Limb (tissue), 2 donors: ENCODE results near the gene NATD1.
"Not testable (repeated sequence)": the region's sequence is repeated elsewhere in the genome, so short reads cannot be mapped to it uniquely, and the experiment has no call there.

Experiments used
- DNase-seq, 2 donors: peaks; one replicate each; pipeline ENCODE4 v3.0.0-alpha.2; 2016; ENCODE audit errors: extremely low spot score in 2 of 2

The NATD1 gene

DNA sequence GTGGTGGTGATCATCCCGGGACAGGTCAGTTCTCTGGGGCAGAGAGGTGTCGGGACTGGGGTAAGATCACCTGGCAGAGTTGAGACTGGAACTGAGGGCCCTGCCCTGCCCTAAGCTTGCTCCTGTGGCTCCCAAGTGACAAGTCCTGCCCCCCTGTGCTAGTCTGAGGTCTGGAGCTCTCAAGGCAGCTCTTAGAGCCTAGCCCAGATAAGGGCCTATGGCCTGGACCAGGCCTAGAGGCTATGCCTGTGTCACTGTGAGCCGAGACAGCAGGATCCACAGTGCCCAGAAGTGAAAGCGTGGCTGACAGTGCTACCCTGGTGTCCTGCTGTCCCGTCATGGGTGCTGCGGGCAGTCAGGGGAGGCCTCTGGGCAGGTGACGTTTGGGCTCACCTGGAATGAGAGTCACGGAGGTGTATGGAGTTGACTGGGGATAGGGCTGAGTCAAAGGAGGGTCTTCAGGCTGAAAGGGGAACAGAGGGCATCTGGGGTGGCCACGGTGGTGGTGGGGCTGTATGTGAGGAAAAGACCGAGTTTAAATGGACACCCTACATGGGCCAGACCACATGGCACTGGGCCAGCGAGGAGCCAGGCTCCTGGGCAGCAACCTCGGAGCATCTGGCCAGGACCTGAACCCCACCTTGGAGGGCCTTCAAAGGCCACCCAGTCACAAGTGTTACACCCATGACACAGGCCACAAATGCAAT, 5.5 kb downstream of the NATD1 start:
- no peak for DNase-seq

DNA sequence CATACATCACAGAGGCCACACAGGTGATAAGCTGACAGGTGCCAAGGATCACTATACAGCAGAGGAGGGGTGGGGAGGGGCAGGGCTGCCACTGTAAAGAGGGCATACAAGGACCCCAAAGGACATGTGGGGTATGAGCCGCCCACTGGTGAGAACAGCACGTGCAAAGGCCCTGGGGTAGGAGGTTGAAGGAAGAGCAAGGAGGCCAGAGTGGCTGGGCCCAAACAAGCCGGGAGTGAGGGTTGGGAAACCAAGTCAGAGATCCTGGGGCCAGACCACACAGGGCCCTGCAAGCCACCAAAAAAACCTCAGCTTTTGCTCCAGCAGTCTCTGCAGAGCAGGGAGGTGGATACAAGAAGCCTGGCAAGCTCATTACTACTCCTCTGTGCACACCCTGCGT, 6.5 kb downstream of the NATD1 start:
- DNase-seq, result no peak

DNA sequence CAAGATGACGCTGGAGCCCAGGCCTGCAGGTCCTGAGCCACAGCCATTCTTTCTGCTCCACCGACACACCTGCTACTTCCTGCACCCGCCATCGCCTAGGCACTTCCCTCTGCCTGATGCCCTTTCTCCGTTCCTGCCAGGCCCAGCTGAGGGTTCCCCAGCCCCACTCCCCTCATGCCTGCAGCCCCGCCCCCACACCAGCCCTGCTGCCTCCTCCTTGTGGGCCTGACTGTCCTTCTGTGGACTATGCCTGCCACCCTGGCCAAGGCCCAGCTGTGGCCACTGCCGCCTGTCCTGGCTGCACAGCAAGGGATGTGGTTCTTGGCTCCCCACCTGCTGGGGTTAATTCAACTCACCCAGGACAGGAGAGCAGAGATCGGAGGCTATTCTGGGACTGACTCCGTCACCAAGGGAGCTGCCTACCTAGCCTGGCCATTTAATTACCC, 7.5 kb downstream of the NATD1 start:
- no peak for DNase-seq

DNA sequence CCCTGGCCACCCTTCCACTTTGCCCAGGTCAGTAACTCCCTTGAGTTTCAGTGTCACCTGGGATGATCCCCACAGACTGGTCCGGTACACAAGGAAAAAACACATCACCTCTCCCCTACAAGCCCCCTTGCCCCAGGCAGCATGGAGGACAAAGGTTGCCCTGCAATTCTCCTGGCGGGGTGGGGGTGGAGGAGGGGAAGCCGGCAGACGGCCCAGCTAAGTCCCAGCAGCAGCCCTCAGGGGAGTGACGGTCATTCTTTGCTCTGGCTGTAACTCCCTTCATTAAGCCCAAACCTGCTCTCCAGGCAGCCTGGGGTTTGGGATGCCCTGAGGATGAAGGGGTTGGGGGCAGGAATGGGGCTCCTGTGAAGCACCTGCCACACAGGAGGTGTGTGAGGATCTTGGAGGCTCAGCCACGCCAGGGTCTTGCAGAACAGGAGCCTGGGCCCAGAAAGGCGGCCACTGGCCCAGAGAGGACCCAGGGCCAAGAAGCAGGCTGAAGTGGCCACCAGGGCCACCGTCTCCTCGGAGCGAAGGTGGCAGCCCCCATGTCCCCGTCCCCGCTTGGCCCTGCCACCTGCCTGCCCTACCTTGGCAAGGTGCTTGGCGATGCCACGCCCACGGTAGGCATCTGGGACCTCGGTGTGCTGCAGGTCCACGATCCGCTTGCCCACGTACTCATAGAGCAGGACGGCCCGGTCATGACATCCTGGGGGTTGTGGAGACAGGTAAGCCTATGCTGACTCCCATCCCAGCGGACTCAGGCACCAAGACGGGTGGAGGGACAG, 9.5 kb downstream of the NATD1 start:
- no peak for DNase-seq

DNA sequence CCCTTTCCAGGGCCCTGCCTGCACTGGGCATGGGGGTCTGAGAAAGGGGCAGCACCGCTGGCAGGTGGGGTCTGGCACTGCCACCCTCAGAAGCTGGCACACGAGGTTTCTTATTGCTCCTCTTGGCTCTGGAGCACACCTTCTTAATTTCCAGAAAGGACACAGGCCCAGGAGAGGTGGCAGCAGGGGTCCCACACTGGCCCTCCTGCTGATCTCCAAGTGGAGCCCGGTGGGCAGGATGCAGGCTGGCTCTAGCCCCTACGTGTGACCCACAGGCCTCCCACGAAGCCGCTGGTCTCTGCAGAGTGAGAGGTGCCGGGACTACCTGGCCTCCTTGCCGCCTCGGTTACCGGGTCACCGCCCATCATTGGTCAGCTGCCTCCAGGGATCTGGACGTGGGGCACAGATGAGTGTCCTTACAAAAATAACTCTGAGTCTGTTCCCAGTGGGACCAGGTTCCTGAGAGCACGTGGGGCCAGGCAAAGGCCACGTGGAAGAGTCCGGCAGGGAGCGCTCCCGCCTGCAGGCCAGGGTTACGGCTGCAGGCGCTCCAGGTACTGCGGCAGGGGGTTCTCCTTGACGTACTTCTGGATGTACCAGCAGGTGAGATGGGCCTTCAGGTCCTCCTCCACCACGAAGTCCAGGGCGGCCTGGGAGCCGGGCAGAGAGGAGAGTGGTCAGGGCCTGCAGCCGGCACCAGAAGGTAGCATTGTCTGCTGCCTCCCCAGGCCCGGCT, 10.3 kb downstream of the NATD1 start:
- DNase-seq, result no peak

DNA sequence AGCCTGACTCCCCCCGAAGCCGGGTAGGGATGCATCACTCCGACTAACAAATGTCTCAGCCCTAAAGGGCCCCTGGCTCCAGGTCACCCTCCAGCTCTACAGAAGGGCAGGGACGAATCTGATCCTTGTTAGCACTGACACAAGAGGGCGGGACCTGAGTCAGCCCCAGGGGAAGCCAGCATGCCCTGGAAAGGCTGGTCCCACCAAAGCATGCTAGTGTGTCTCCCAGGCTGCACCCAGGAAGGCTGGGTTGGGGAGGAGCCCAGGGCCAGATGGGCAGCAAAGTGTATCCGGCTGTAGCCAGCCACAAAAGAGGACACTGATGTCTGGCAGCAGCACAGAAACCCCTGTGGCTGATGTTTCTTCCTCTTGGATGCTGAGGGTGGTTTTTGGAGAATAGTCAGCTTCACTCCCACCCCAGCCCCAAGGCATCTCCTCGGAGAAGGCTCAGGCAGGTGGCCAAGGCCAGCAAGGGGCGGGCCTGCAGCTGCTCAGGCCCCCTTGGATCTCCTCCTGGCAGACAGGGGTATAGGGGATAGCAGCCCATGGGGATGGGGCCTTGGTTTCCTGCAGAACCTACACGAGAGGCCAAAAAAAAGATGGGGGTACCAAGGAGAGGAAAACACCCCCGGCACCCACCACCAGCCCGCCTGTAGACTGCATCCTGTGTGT, 11.0 kb downstream of the NATD1 start:
- DNase-seq, result no peak

DNA sequence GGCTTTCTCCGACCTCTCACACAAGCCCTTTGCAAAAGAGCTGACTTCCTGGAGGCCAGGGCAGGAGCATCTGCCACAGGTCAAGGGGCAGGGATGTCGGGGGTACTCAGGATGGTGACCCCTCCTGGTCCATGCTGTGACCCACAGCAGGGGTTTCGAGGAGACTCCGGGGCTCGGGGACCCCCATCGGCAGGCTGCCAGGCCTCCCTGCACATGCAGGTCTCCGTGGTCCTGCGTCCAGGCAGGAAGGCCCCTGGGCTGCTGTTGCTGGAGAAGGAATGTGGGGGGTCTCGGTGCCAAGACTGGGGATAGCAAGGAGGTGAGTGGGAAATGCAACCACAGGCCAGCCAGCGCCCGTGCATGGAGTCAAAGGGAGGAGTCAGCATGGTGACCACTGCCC, 11.6 kb downstream of the NATD1 start:
- DNase-seq, result no peak

DNA sequence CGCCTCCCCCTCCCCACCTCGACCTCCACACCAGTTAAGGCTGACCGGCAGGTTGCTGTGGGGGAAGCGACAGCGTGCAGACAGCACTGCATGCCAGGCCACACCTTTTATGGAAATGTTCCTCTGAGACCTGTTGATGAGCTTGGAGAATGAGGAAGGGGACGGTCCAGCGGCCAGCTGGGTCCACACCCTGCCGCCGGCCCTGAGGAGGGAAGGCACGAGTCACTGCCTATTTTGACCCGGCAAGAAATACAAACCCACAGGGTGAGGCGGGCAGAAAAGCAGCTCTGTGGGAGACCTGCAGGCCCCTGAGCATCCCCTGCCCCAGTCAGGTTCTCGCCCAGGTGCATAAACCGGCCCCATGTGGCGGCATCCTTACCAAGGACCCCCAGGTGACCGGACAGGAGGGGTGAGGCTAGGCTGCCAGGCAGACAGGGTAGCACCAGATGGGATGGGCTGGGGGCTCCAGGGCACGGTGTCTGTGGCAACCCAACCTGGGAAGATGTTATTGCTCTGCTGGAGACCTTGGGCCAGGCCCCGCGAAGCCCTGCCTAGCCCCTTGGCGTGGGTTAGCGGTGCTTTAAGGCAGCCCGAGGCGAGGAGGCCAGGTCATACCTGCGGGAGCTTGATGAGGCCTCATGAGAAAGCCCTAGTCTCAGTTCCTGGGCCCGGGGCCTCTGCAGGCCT, 12.7 kb downstream of the NATD1 start:
- DNase-seq, result no peak

DNA sequence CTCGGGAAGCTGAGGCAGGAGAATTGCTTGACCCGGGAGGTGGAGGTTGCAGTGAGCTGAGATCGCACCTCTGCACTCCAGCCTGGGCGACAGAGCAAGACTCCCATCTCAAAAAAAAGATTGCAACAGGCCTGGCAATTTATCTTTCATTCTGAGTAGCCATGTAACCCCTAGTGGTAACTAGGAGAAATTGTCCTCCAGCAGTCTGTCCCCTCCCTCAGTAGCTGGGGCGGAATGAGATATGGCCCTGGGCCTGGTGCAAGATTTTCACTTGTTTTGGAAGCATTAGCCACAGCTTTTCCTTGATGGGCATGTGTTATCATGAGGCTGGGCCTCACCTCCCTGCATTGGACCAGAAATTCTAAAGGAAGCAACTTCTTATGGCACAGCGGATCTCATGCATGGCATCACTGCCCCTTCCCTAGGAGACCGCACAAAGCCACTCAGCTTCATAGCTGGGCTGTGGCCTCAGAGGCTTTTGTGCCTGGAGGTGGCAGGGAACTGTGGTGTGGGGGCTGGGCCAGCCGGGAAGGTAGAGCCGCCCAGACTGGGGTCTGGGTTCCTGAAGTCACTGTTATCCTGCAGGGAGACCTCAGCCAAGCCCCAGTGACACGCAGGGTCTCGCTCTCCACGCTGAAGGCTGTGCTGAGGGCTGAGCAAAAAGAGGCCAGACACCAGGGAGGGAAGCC, 13.4 kb downstream of the NATD1 start:
- DNase-seq, result no peak

DNA sequence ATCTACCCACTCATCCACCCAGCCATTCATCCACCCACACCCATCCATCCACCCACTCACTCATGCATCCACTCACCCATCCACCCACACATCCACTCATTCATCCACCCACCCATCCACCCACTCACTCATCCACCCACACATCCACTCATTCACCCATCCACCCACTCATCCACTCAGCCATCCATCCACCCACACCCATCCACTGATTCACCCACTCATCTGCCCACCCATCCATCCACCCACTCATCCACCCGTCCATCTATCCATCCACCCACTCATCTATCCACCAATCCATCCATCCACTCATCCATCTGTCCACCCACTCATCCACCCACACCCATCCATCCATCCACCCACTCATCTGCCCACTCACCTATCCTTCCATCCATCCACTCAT, 17.3 kb downstream of the NATD1 start:
- DNase-seq, result no peak

DNA sequence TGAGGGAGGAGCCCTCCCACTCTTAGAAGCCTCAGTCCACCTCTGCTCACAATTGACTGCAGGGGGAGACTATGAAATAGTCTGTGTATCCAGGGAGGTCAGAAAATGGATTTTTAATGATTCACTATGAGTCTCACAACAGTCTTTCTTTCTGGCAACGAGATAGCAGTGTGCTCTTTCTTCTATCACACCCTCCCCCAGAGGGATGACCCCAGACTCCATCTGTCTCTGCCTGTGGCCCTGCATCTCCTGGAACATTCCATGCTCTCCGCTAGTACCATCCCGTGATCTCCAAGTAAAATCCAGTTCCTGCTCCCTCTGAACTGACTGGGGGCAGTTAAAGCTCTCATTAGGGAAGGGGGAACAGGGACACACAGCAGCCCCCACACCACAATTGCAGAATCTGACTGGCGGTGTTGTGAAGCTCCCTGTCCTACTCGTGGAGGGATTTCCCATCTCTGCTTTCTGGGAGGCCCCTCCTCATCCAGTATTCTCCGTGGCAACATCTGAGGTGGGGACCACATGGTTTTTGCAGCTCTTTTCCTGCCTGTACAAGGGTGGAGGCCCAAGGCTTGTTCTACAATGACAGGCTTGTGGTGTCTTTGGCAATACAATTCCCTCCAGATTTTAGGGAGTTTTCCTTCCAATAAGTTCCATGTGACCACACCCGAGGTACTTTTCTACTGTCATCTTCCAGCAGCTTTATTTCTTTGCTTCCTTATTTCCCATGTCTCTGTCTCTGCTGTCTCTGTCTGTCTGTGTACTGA, 19.4 kb downstream of the NATD1 start:
- DNase-seq, result no peak

DNA sequence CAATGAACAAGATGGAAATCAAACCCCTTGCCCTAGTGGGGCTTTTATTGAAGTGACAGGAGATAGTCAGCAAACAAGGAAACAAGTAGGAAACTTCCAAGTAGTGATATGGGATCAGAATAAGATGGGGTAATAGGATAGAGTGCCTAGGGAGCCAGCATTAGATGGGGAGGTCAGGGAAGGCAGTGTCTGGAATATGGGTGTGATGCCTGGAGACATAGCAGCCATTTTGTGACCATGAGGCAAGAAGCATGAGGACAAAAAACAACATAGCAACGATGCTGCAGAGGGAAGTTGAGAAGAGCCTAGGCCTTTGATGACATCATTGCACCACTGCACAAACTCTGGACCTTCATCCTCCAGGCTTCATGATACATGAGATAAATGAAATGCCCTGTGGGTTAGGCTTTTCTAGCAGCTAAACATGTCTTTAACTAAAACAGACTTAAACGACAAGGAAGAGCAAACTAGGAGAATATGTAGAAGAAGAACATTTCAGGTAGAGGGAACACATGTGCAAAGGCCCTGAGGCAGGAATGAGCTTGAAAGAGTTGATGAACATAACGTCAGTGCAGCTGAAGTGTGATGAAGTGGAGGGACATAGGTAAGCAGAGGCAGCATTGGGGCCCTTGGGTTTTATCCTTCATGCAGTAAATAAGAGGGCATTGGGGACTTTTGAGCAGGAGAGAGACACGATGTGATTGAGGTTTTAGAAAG, 21.0 kb downstream of the NATD1 start:
- DNase-seq, result no peak

DNA sequence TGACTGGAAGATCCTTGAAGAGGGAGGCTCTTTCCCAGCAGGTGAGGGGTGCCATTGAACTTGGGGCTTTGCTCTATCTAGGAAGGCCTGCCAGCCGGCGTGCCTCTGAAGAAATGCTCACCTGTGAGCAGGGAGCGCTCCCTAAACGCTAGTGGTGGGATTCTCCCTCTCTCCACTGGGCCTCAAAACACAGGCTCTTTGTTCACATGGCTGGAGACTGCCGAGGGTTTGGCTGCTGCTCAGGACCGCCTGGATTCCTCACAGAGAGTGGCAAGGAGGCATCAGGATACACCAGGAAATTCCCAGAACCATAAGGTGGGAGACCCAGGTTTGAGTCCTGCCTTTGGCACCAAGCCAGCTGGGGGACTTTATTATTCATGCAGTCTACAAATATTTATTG, 21.7 kb downstream of the NATD1 start:
- no peak for DNase-seq

DNA sequence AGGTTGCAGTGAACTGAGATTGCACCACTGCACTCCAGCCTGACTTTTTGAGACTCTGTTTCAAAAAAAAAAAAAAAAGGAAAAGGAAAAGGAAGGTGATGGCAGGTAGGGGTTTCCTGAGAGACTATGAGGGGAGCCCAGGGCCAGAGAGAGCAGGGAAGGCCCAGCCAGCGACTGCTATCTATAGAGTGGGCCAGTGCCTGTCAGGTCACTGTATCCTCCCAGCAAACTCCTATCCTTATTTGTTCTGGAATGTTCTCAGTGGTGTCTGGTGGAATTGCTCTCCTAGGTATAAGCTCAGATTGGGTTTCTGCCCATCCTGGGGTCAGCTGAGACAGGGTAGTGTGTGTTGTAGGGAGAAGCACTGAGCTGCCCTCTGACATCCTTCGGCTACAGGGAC, 24.4 kb downstream of the NATD1 start:
- DNase-seq, result no peak

DNA sequence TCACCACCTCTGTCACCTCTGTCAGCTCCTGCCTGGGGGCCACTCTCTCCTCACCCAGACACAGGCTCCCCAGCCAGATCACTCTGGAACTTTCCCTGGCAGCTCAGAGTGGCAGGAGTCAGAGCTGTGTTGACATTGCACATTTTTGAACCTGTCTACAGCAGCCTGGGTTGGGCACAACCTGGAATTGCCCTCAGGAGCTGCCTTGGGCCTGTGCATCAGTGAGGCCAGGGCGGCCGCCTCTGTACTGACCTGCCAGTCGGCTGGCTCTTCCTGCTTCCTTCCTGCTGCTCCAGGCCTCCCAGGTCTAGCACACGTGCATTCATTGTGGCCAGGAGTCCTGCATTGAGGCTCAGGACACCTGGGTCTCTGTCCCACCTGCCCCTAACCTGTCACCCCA, 25.1 kb downstream of the NATD1 start:
- no peak for DNase-seq

DNA sequence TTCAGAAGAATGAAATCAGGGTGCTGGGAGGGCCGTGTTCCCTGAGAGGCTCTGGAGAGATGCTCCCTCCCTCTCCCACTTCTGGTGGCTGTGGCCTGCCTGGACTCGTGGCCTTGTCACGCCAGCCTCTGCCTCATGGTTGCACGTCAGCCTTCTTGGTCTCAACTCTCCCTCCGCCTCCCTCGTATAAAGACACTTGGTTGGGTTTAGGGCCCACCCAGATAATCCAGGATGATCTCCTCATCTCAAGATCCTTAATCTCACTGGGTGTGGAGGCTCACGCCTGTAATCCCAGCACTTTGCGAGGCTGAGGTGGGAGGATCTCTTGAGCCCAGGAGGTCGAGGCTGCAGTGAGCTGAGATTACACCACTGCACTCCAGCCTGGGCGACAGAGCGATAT, 25.9 kb downstream of the NATD1 start:
- DNase-seq, result not testable (repeated sequence)

DNA sequence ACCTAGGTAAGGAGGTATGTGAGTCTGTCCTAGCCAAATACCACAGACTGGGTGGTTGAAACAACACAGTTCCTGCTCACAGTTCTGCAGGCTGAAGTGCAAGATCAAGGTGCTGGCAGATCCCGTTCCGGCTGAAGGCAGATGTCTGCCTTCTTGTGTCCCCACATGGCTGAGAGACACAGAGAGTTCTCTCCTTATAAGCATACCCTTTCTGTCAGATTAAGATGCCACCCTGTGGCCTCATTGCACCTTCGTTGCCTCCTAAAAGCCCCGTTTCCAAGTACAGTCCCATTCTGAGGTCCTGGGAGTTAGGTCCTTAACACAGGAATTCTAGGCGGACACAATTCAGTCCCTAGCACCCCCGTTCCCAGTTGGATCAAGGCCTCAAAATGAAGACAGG, 30.1 kb downstream of the NATD1 start:
- DNase-seq, result no peak

DNA sequence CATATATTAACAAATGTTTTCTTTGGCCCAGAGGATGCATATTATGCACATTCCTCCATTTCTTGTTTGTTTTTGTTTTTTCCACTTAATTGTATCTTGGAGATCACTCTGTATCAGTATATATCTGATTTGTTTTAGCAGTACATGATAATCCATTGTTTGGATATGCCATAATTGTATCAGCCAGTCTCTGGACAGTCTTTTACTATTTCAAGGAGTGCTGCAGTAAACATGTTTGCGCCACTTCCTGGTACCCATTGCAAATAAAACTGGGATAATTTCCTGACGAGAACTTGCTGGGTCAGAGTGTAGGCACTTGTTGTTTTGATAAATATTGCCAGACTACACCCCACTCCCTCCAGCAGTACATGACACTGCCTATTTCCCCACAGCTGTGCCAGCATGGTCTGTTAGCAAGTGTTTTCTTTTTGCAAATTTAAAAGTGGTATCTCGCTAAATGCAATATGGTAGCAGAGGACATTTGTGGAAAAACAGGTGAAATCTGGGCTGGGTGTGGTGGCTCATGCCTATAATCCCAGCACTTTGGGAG, 34.3 kb downstream of the NATD1 start:
- DNase-seq, result no peak

DNA sequence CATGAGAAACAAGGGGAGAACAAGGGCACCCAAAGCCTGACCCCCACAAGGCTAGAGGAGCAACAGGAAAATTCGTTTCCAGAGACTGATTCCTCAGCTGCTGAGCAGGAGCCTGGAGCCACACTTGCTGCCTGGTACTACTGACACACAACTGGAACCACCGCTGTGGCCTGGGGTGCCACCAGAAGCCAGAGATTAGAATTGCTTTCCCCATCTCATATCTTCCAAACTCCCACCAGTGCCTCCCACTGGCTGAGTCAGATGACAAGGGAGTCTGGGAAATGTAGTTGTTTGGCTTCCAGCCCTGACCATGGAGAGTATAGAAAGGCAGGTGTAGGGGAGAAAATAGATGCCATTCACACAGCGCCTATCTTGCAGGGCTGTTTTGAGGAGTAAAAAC, 35.1 kb downstream of the NATD1 start:
- no peak for DNase-seq
